SK-N-SH (cell line): ENCODE measurements around the gene NCS1. TPM values are rescaled to one million over a fixed set of nuclear protein-coding genes. Genes with fewer than 3 reads are reported as not detected.

Experiments used
- CTCF ChIA-PET: fragments of 300-600, 350-600 bp; formaldehyde crosslinking; extraction: SDS; loops from one replicate; lab custom pipeline; 2021; lab: Yijun Ruan, JAX
- POLR2A ChIA-PET: fragments of 350-600 bp; sonication (Branson Sonifier 250); formaldehyde crosslinking; extraction: SDS; loops from one replicate; lab custom pipeline; 2020; ENCODE audit warnings: antibody characterized with exemption, inconsistent platforms; lab: Yijun Ruan, JAX
- DNase-seq: peaks from one replicate; pipeline ENCODE4 v3.0.0; 2012
- H2AFZ ChIP-seq: fragments of 200-600 bp; sonication (generic); 2 replicates; pipeline ENCODE4 v1.8.1; 2016; ENCODE audit warnings: antibody characterized with exemption, mild to moderate bottlenecking, low read depth
- H3F3A ChIP-seq: fragments of 200-600 bp; sonication (generic); replicated peaks from 2 replicates; pipeline ENCODE3; 2016; ENCODE audit warnings: antibody characterized with exemption, mild to moderate bottlenecking; ENCODE audit not compliant: insufficient read depth
- H3K27ac ChIP-seq, 2 experiments: fragments of 200-500 bp in 1 of 2; fragments of 200-600 bp in 1 of 2; sonication (Bioruptor generic) in 1 of 2; sonication (generic), shearing (Covaris generic) in 1 of 2; 2 replicates each; pipeline versions ENCODE4 v1.5.1 to v1.6.1; 2014 to 2016; ENCODE audit warnings: low read depth in 2 of 2, inconsistent platforms in 1 of 2, low read length in 1 of 2, mild to moderate bottlenecking in 1 of 2, mixed read lengths in 1 of 2
- H3K27me3 ChIP-seq: fragments of 200-600 bp; sonication (generic), shearing (Covaris generic); 2 replicates; pipeline ENCODE4 v1.6.1; 2016; ENCODE audit warnings: mixed run types; ENCODE audit not compliant: insufficient read depth
- H3K36me3 ChIP-seq, 2 experiments: fragments of 200-500 bp in 1 of 2; fragments of 200-600 bp in 1 of 2; sonication (Bioruptor generic) in 1 of 2; sonication (generic) in 1 of 2; replicated peaks in 1 of 2; 2 replicates each; pipeline versions ENCODE3 to v1.5.1; 2014 to 2016; ENCODE audit warnings: low read length in 1 of 2, mild to moderate bottlenecking in 1 of 2; ENCODE audit not compliant: insufficient read depth in 2 of 2, control insufficient read depth in 1 of 2
- H3K4me1 ChIP-seq, 2 experiments: fragments of 200-500 bp in 1 of 2; fragments of 200-600 bp in 1 of 2; sonication (Bioruptor generic) in 1 of 2; sonication (generic), shearing (Covaris generic) in 1 of 2; 2 replicates each; pipeline versions ENCODE4 v1.5.1 to v1.6.1; 2014 to 2016; ENCODE audit warnings: low read depth in 1 of 2, low read length in 1 of 2, mixed run types in 1 of 2; ENCODE audit not compliant: insufficient read depth in 2 of 2, control insufficient read depth in 1 of 2
- H3K4me2 ChIP-seq: fragments of 200-600 bp; sonication (generic), shearing (Covaris generic); 2 replicates; pipeline ENCODE4 v1.6.1; 2017; ENCODE audit warnings: mixed run types
- H3K4me3 ChIP-seq, 2 experiments: fragments of 200-500 bp in 1 of 2; fragments of 200-600 bp in 1 of 2; sonication (Bioruptor generic) in 1 of 2; sonication (generic), shearing (Covaris generic) in 1 of 2; 2 replicates each; pipeline versions ENCODE4 v1.5.1 to v1.8.1; 2014 to 2016; ENCODE audit warnings: low read depth in 2 of 2, inconsistent platforms in 1 of 2, low read length in 1 of 2, mild to moderate bottlenecking in 1 of 2, mixed read lengths in 1 of 2, moderate library complexity in 1 of 2
- H3K79me2 ChIP-seq: fragments of 200-600 bp; sonication (generic); 2 replicates; pipeline ENCODE4 v1.8.1; 2017; ENCODE audit warnings: mild to moderate bottlenecking; ENCODE audit not compliant: insufficient read depth
- H3K9ac ChIP-seq: fragments of 200-600 bp; sonication (generic); 2 replicates; pipeline ENCODE4 v1.6.1; 2017; ENCODE audit warnings: mixed run types
- H3K9me2 ChIP-seq: fragments of 200-600 bp; sonication (generic); 2 replicates; pipeline ENCODE4 v1.6.1; 2017; ENCODE audit warnings: mixed run types
- H3K9me3 ChIP-seq: fragments of 200-600 bp; sonication (generic); 2 replicates; pipeline ENCODE4 v1.6.1; 2017; ENCODE audit warnings: mixed run types, mild to moderate bottlenecking, moderate library complexity
- H4K20me1 ChIP-seq: fragments of 200-600 bp; sonication (generic); 2 replicates; pipeline ENCODE4 v1.6.1; 2017; ENCODE audit warnings: mild to moderate bottlenecking, mixed run types; ENCODE audit not compliant: insufficient read depth
- CTCF ChIP-seq: fragments of 200-600 bp; sonication (generic); IDR thresholded peaks from 2 replicates; pipeline ENCODE4 v1.6.1; 2017; ENCODE audit warnings: antibody characterized with exemption, mild to moderate bottlenecking, moderate library complexity
- EP300 ChIP-seq, 2 experiments: IDR thresholded peaks; 2 replicates each; pipeline versions ENCODE4 v1.4.0 to v1.6.1; 2012; ENCODE audit warnings: borderline replicate concordance in 1 of 2, low read depth in 1 of 2, low read length in 1 of 2
- EZH2phosphoT487 ChIP-seq: fragments of 200-600 bp; sonication (generic); IDR thresholded peaks from 2 replicates; pipeline ENCODE4 v1.6.1; 2017; ENCODE audit warnings: low read depth, mixed run types, mild to moderate bottlenecking, antibody characterized with exemption, moderate library complexity, borderline replicate concordance
- FOXJ3 ChIP-seq: sonication (generic); formaldehyde crosslinking; IDR thresholded peaks from 2 replicates; pipeline ENCODE4 v1.5.1; 2020; ENCODE audit warnings: mild to moderate bottlenecking, missing genetic modification reagents
- GATA2 ChIP-seq: sonication (generic); formaldehyde crosslinking; IDR thresholded peaks from 2 replicates; pipeline ENCODE4 v1.5.0; 2020; ENCODE audit warnings: mild to moderate bottlenecking, missing genetic modification reagents
- IRF3 ChIP-seq: fragments of 150-350 bp; IDR thresholded peaks from 2 replicates; pipeline ENCODE4 v1.6.1; 2016; ENCODE audit warnings: mild to moderate bottlenecking, low read depth, low read length
- JUND ChIP-seq: IDR thresholded peaks from 2 replicates; pipeline ENCODE4 v1.4.0; 2012
- NFIC ChIP-seq: IDR thresholded peaks from 2 replicates; pipeline ENCODE4 v1.4.0; 2012; ENCODE audit warnings: borderline replicate concordance
- POLR2AphosphoS5 ChIP-seq: IDR thresholded peaks from 2 replicates; pipeline ENCODE4 v1.6.1; 2012; ENCODE audit warnings: low read depth, low read length
- RFX5 ChIP-seq: IDR thresholded peaks from 2 replicates; pipeline ENCODE4 v1.6.1; 2012; ENCODE audit warnings: mild to moderate bottlenecking, improper control_type of control experiment, low read length
- RXRA ChIP-seq: IDR thresholded peaks from 2 replicates; pipeline ENCODE4 v1.4.0; 2012; ENCODE audit warnings: low read depth, mild to moderate bottlenecking, borderline replicate concordance
- SIN3A ChIP-seq: IDR thresholded peaks from 2 replicates; pipeline ENCODE4 v1.6.1; 2012; ENCODE audit warnings: low read depth, mild to moderate bottlenecking, low read length, moderate library complexity, borderline replicate concordance
- TCF12 ChIP-seq: IDR thresholded peaks from 2 replicates; pipeline ENCODE4 v1.4.0; 2012
- WGBS: methylation state at CpG from one replicate; pipeline ENCODE4 v1.1.6; 2017; ENCODE audit warnings: low lambda C conversion rate; 5-methylcytosine and 5-hydroxymethylcytosine counted together
- polyA plus RNA-seq, 3 experiments: library from polyadenylated mRNA; depleted of rRNA; stranded (reverse); fragments of >200 nt; gene quantifications; 2 replicates each; pipeline ENCODE4 v1.2.3, GENCODE V29; 2012

The NCS1 gene
- polyA plus RNA-seq, 1 of the 3 experiments (the other 2 are of a cell fraction), result 40.6 TPM

GRCh38 chr9:130132746-130133145 is 39.5 kb upstream of the NCS1 start:
- no peak for DNase-seq
- Histone ChIP-seq H3K27me3 (no peaks in the 10 kb centered on the region), H4K20me1 (no peaks in the 10 kb centered on the region), H3K9ac (no peak overlapping the region), H3F3A (peaks cover 33% of the 10 kb centered on the region), H3K4me2 (no peak overlapping the region), H3K36me3 (peaks cover 8 to 24% of the 10 kb centered on the region in 2 experiments), H3K27ac (no peak overlapping the region), H3K79me2 (no peaks in the 10 kb centered on the region), H3K4me3 (no peak overlapping the region), H3K9me3 (no peaks in the 10 kb centered on the region), H3K4me1 (peaks cover 21 to 31% of the 10 kb centered on the region in 2 experiments), H3K9me2 (no peaks in the 10 kb centered on the region), H2AFZ (no peak overlapping the region)
- ChIA-PET POLR2A (no interaction called here), CTCF (no interaction called here)
- no peak for TF ChIP-seq RXRA
- no peak for TF ChIP-seq NFIC
- no peak for TF ChIP-seq JUND
- no peak for TF ChIP-seq CTCF
- TF ChIP-seq TCF12, result no peak
- no peak for TF ChIP-seq EZH2phosphoT487
- no peak for TF ChIP-seq IRF3
- no peak for TF ChIP-seq POLR2AphosphoS5
- no peak for TF ChIP-seq RFX5
- 97% methylated on average over 7 of the region's 7 CpGs for WGBS

GRCh38 chr9:130137081-130137640 is 35.0 kb upstream of the NCS1 start:
- Histone ChIP-seq H3K9ac (no peak overlapping the region), H2AFZ (no peak overlapping the region), H3F3A (peaks cover 23% of the 10 kb centered on the region), H3K36me3 (peaks cover 5 to 19% of the 10 kb centered on the region in 2 experiments), H3K27me3 (no peaks in the 10 kb centered on the region), H3K79me2 (no peaks in the 10 kb centered on the region), H3K4me2 (peak overlapping the region; percentile 0; the same call in 1 of the 2 replicates), H4K20me1 (no peaks in the 10 kb centered on the region), H3K27ac (peak overlapping the region in 1 of 2 experiments; percentile 77; a peak in 3 of 4 replicates), H3K9me2 (no peaks in the 10 kb centered on the region), H3K4me1 (peaks cover 24% of the 10 kb centered on the region in 2 experiments; a peak in 3 of 4 replicates), H3K9me3 (no peaks in the 10 kb centered on the region), H3K4me3 (no peak overlapping the region)
- ChIA-PET POLR2A (no interaction called here), CTCF (interaction anchor here (0.8 kb wide), 1 partner anchor 12 kb away, joined by 3 read pairs; no protein-coding TSS in a partner anchor)
- DNase-seq, result no peak
- TF ChIP-seq FOXJ3 (CRISPR knock-in tag), result no peak
- TF ChIP-seq SIN3A, result no peak
- TF ChIP-seq GATA2 (CRISPR knock-in tag), result no peak
- no peak for TF ChIP-seq EP300 (IDR thresholded peaks at IDR 0.05; ENCODE audit: borderline replicate concordance in 1 of 2, low read depth in 1 of 2, low read length in 1 of 2)
- TF ChIP-seq TCF12, result no peak
- WGBS, result 95% methylated on average over 9 of the region's 15 CpGs
